HCT116 (cell line): ENCODE results near the gene CDKN2A.

Experiments used
- EZH2 ChIP-seq: fragments of 200-600 bp; sonication (generic); IDR thresholded peaks from 2 replicates; pipeline ENCODE4 v1.6.1; 2017; ENCODE audit warnings: antibody characterized with exemption, mixed run types
- EZH2phosphoT487 ChIP-seq: fragments of 200-600 bp; IDR thresholded peaks from 2 replicates; pipeline ENCODE4 v1.6.1; 2018; ENCODE audit warnings: antibody characterized with exemption, borderline replicate concordance
- JUND ChIP-seq: IDR thresholded peaks from 2 replicates; pipeline ENCODE4 v1.6.1; 2012
- POLR2A ChIP-seq: IDR thresholded peaks from 2 replicates; pipeline ENCODE4 v1.7.0; 2011; ENCODE audit warnings: borderline replicate concordance; ENCODE audit not compliant: insufficient read depth, insufficient read length; ENCODE audit errors: extremely low read depth
- POLR2AphosphoS5 ChIP-seq: IDR thresholded peaks from 2 replicates; pipeline ENCODE4 v1.6.1; 2011; ENCODE audit warnings: mild to moderate bottlenecking, low read depth, low read length, moderate library complexity
- YY1 ChIP-seq: IDR thresholded peaks from 2 replicates; pipeline ENCODE4 v1.6.1; 2011; ENCODE audit warnings: low read length, low read depth, moderate library complexity, mild to moderate bottlenecking; ENCODE audit not compliant: insufficient replicate concordance; ENCODE audit errors: extremely low read depth
- TF ChIP-seq, protein P1 (sequence below), 3 experiments: fragments of 200-600 bp in 1 of 3; sonication (generic) in 1 of 3; IDR thresholded peaks in 2 of 3; conservative IDR thresholded peaks in 1 of 3; 2 replicates each; pipeline ENCODE4 v1.5.1; 2012 to 2017; ENCODE audit warnings: low read depth in 2 of 3, low read length in 2 of 3, antibody characterized with exemption in 1 of 3, borderline replicate concordance in 1 of 3, control low read depth in 1 of 3, mild to moderate bottlenecking in 1 of 3, mixed read lengths in 1 of 3, mixed run types in 1 of 3, moderate library complexity in 1 of 3; ENCODE audit not compliant: insufficient read depth in 1 of 3

DNA sequence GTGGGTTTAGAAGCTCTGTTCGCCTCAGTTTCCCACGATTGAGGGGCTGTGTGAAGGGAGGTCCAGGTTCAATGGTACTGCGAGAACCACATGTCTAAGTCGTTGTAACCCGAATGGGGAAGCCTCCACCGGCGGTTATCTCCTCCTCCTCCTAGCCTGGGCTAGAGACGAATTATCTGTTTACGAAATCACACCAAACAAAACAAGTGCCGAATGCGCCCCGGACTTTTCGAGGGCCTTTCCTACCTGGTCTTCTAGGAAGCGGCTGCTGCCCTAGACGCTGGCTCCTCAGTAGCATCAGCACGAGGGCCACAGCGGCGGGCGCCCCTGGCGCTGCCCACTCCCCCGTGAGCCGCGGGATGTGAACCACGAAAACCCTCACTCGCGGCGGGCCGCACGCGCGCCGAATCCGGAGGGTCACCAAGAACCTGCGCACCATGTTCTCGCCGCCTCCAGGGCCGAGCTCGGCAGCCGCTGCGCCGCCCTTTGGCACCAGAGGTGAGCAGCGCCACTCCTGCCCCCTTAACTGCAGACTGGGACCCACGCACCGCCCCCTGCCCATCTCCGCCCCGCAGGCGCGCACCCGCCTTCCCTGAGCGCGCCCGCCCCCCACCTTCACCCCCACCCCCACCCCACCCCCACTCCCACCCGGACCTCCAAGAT, at the start of gene CDKN2A:
- TF ChIP-seq, protein P1, sequence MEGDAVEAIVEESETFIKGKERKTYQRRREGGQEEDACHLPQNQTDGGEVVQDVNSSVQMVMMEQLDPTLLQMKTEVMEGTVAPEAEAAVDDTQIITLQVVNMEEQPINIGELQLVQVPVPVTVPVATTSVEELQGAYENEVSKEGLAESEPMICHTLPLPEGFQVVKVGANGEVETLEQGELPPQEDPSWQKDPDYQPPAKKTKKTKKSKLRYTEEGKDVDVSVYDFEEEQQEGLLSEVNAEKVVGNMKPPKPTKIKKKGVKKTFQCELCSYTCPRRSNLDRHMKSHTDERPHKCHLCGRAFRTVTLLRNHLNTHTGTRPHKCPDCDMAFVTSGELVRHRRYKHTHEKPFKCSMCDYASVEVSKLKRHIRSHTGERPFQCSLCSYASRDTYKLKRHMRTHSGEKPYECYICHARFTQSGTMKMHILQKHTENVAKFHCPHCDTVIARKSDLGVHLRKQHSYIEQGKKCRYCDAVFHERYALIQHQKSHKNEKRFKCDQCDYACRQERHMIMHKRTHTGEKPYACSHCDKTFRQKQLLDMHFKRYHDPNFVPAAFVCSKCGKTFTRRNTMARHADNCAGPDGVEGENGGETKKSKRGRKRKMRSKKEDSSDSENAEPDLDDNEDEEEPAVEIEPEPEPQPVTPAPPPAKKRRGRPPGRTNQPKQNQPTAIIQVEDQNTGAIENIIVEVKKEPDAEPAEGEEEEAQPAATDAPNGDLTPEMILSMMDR (IDR thresholded peaks at IDR 0.05 in 2 of 3, conservative IDR thresholded peaks at IDR 0.05 in 1 of 3; ENCODE audit: borderline replicate concordance in 1 of 3, insufficient read depth in 1 of 3, low read depth in 2 of 3, low read length in 2 of 3) = no peak
- TF ChIP-seq JUND = no peak
- no peak for TF ChIP-seq EZH2
- peak; percentile 66 for TF ChIP-seq POLR2A
- peak; percentile 52; the same call in 1 of the 2 replicates for TF ChIP-seq POLR2AphosphoS5
- no peak for TF ChIP-seq YY1
- TF ChIP-seq EZH2phosphoT487 = no peak
